Ovary (tissue), 3 donors: ENCODE measurements around the gene MCUR1.

Source experiments
- EP300 ChIP-seq: sonication (generic); formaldehyde crosslinking; IDR thresholded peaks from one replicate; pipeline ENCODE4 v1.6.1; 2017; ENCODE audit warnings: antibody characterized with exemption
- TF ChIP-seq, protein P1 (sequence below), 3 donors: fragments of 450-650 bp in 2 of 3; fragments of 200-600 bp in 1 of 3; IDR thresholded peaks; one replicate each; pipeline versions ENCODE4 v1.5.1 to v1.8.0; 2016 to 2022; ENCODE audit warnings: antibody characterized with exemption in 3 of 3, mild to moderate bottlenecking in 1 of 3
- donor health status: DM: no; HTN: no; CAD: no.

DNA sequence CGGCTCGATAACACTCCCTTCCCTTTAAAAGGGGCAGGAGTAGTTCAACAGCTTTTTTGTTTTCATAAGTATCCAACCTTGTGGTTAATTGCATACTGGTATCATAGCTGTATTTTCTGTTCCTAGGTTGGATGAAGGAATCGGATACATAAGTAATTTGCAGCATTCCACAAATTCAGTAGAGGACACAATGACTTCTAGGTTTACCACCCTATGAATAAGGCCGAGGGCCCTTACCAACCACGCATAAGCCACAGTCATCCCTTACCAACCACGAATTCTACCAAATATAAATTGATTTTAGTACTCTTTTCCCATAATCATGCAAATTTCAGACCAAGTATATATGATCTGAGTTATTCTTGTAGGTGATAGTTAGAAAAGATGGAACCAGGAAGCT lies 36.3 kb downstream of the MCUR1 start:
- TF ChIP-seq, protein P1, sequence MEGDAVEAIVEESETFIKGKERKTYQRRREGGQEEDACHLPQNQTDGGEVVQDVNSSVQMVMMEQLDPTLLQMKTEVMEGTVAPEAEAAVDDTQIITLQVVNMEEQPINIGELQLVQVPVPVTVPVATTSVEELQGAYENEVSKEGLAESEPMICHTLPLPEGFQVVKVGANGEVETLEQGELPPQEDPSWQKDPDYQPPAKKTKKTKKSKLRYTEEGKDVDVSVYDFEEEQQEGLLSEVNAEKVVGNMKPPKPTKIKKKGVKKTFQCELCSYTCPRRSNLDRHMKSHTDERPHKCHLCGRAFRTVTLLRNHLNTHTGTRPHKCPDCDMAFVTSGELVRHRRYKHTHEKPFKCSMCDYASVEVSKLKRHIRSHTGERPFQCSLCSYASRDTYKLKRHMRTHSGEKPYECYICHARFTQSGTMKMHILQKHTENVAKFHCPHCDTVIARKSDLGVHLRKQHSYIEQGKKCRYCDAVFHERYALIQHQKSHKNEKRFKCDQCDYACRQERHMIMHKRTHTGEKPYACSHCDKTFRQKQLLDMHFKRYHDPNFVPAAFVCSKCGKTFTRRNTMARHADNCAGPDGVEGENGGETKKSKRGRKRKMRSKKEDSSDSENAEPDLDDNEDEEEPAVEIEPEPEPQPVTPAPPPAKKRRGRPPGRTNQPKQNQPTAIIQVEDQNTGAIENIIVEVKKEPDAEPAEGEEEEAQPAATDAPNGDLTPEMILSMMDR (IDR thresholded peaks at IDR 0.05), result no peak
- no peak for TF ChIP-seq EP300
